NCI-H146 (cell line): Measurements from ENCODE around the gene CHAT.

ENCODE experiments used
- DNase-seq: peaks from one replicate; lab custom pipeline; 2025; lab: John Stamatoyannopoulos, UW

The CHAT gene

DNA sequence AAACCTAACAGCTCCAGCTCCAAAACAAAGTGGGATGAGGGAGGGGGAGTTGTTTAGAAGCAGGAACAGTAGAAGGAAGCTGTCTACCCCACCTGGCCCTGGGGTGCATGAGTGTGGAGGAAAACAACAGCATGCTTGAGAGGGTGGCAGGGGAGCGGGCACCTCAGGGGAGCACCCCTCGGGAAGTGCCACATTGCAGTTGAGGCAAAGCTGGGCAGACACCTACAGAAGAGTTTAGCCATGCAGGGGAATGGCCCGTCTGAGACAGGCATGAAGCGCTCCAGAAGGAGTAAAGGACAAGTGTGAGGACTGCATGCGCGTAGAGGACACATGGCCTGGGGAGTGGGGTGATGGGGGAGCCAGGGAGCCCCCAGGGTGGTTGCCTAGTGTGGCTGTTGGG lies 18.1 kb downstream of the CHAT start:
- no peak for DNase-seq

DNA sequence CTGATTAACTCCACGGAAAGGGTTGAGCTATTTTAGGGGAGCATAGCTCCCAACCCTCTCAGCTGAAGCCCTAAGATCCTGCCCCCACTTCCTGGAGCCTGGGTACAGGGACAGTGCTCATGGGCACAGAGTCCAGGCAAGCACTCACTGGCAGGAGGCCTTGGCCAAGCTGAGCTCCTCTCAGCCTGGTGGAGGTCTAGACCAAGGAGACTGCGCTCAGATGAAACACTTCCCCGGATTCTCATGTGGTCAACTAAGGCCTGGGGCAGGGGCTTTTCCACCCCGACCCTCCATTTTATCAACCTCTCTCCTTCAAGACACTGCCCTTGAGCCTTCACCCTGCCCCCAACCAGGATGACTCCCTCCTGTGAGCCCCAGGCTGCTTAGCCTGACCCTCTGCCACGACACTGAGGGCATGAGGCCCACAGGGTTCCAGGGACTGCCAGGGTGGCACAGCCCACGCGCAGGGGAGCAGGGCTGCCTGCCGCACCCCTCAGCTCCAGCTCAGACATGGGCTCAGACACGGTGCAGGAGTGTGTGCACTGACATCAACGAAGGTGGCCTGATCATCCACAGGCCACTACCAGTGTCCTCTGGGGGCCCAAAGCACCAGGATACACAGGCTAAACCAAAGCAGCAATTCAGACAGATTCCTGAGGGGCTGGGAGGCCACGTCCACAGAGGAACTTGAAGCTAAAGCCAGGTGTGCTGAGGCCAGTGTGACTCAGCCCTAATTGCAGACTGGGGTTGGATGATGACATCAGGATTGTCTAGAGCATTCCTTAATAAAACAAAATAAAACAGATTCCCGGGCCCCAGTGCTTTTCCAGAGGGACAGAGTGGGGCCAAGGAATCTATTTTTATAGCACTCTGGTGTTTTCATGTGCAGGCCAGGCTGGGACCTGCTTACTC lies 18.8 kb downstream of the CHAT start:
- DNase-seq = no peak

DNA sequence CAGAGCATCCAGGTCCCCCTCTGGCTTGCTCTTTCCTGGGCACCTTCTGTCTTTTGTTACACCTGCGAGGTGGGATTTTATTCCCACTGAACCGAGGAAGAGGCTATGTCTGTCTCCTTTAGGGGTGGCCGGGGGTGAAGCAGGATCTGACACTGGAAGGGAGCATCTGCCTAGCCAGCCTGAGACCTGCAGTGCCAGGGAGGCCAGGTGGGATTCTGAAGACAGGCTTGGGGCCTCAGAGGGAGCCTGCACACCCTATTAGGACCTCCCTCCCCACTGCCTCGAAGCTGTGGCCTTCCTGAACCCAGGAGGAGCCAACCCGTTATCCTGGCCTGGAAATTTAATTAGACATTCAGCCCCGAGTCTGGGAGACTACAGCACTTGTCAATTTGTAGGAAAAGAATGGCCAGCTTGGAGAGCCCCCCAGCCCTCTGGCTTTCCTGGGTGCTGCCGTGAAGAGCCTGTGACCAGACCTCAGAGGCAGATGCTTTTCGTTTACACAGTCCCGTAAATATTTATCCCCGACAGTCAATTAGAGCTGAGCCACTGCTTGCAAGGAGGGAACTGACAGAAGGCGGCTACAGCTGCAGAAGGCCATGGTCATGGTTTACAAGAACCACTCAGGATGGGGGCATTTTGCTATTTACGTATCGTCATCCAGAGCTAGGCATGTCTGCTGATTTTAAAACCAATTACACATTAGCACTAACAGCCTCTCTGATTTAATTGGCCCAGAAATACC lies 19.7 kb downstream of the CHAT start:
- DNase-seq = no peak

DNA sequence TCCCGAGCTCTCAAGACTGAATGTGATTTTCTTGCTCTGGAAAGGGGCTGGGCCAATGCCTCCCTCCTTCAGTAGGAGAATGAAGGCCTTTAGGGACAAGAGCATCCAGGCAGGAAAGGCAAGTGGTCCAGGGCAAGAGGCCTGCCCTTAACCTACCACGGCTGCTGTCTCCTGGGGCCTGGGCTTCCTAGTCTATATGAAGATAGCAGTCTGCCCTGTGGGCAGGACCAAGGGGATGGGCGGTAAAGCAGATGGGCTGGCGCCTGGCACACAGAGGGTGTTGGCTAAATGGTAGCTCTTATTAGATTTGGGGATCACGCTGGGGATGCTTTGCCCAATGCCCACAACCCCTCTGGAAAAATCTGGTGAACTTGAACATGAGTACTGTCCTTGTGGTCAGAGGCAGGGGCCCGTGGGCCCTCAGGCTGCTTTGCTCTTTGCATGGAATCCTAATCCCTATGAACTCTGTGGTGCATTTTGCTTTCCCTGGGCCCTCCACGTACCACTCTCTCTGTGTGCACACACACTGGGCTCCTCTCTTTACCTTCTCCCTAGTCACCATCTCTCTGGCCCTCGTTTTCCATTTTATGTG lies 20.3 kb downstream of the CHAT start:
- DNase-seq = no peak

DNA sequence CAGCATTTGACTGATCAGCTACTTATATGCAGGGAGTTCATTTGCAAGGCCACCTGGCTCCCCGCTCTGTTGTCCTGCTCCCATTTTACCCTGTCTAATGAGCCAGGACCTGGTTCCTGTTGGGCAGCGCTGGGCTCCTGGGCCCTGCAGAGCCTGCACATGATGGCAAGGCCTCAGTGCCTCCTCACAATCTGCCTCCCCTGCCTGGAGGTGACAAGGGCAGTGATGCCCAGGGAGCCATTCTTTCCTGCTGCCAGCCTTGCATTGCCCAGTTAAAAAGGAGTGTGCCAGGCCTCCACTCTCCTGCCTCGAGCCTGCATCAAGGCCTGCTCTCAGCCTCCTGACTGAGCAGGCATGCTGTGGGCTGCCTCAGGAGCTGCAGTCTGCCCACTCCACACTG lies 28.5 kb downstream of the CHAT start:
- DNase-seq = no peak

DNA sequence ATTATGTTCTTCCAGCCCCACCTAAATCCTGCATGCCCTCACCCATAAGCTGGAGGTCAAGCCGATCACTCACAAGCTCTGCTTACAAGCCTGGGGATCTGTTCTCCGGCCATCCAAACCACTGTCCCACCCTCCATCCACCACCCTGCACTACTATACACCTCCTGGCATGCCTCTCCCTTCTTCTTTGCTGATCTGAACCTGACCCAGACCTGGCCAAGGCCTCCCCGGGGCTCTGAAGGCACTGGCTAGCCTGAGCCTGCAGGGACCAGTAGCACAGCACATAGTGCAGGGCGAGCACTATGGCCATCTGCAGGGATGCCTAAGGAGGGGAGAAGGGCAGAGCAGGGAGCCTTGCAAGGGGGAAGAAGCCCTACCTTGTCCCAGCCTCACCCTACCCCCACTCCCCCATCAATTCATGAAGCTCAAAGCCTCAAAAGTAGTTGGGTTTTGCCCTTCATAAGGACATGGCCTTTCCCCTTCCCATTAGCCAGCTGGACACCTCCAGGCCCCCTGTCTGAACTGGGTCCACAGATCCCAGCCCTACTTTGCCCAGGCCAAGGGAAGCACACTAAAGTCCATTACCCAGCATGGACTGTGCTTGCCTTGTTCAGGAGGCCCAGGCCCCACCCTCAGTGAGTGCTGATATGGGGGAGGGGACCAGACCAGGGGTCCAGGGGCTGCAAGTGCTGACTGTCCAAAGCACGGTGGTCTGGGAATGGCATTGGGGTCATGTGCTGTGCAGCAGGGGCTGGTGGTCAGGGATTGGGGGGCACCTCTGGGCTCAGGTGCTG lies 29.6 kb downstream of the CHAT start:
- no peak for DNase-seq

DNA sequence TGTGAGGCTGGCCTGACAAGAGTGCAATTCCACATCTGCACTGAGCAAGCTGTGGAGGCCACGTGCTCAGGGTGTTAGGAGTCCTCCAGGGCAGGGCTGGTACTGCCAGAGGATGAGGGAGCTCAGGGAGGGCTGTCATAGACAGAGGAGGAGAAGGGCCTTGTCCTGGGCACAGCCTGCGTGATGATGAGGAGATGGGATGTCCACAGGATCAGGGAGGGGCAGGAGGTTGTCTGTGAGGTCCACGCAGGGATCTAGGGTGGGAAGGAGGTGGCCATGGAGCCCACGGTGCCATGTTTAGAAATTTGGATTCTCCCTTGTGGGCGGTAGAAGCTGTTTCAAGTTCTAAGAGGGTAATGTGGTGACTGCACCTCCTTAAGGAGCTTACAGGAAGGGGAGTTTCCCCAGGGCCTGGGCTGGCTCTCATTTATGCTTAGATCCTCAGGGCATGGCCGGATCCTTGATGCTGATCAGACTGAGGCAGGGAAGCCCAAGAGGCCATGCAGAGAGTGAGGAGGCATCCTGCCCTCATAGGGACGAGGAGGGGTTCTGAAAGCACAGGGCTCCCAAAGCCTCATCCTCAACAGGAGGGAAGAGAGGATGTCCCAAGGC lies 30.3 kb downstream of the CHAT start:
- DNase-seq = no peak

DNA sequence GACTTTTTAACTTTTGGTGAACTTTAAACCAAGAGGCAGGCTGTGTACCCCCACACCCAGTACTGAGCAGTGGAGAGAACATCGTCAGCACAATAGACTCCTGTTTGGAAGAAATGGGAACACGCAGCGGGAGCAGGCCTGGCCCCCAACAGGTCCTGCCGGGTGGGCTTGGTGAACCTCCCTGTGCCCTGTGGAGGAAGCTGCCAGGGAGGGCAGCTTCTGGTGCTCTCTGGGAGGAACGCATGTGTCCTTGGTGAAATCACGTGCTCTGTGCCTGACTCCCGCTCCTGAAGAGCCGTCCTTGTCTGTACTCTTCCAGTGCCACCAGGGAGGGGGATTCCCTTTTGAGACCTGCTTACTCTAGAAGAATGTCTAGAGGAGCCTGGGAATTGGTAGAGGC lies 31.6 kb downstream of the CHAT start:
- no peak for DNase-seq

DNA sequence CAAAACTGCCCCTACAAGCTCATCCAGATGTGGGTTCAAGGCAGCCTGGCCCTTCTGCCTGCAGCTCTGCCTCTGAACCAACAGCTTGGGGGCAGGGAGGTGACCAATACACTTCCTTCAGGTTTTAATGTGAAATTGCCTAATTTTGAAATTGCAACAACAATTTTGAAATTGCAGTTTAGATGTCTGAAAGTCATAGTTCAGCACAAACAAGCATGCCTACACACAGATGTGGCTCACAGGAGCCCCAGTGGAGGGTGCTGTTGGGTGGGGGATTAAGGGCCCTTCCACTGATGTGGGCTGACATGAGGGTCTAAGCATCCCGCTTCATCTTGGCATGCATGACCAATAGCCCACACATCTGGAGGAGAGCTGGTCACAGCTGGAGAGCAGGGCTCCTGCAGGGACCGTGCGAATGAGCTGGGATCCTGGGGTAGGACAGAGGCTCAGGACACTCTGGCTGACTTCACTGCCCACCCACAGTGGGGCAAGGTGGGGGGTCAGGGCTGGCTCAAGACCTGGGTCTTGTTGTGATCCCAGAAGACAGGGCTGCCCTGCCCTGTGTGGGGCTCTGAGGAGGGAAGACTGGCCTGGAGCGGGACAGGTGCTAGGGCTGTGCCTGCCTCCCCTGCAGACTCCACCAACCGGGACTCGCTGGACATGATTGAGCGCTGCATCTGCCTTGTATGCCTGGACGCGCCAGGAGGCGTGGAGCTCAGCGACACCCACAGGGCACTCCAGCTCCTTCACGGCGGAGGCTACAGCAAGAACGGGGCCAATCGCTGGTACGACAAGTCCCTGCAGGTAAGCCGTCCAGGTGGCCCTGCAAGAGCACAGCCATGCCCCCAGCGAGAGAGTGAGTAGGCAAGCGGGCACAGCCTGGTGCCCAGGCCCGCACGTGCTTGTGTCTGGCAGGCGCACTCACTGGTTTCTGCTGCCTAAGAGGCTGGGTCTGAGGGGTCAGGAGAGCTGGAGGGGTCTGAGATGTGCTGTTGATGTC lies 32.3 kb downstream of the CHAT start:
- no peak for DNase-seq

DNA sequence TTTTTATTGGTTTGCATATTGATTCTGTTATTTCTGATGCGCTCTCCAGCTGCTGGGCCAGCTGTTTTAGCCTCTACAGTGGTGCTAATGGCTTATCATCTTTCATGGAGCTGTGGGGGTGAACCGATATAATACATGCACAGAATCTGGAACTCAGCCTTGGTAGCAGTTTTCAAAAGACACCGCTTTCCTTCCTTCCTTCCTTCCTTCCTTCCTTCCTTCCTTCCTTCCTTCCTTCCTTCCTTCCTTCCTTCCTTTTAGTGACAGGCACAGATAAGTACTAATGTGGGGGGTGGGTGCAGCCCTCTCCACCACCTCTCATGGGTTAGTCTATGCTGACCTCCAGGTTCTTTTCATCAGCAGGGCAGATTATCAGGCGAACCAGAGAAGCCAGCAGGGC lies 33.7 kb downstream of the CHAT start:
- no peak for DNase-seq

DNA sequence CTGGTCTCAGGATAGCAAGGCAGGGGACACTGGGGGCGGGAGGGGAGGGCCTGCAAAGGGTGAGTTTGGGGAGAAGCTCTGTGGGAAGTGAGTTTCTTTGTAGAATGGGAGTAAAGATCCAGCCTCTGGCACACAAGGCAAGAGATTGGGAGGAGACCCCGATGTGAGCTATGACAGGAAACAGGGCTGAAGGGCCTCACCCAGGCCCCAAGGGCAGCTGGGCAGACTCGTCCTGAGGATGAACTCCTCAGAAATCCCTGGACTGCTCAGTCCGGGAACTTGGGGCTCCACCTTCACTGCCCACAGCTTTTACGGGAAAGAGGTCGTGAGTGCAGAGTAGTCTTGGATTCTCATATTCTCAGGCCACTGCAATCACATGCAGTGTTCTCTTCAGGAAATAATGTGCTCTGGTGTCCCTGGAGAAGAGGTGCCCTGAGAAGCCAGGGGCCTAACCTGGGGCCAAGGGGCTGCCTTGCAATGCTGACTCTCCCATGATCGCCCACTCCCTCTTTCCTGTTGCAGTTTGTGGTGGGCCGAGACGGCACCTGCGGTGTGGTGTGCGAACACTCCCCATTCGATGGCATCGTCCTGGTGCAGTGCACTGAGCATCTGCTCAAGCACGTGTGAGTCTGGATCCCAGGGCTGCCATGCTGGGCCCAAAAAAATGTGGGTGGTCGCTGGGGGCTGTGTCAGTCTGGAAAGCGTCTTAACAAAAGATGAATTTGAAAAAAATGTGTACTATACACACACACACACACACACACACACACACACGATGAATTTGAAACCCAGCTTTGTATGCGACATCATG lies 34.4 kb downstream of the CHAT start:
- no peak for DNase-seq

DNA sequence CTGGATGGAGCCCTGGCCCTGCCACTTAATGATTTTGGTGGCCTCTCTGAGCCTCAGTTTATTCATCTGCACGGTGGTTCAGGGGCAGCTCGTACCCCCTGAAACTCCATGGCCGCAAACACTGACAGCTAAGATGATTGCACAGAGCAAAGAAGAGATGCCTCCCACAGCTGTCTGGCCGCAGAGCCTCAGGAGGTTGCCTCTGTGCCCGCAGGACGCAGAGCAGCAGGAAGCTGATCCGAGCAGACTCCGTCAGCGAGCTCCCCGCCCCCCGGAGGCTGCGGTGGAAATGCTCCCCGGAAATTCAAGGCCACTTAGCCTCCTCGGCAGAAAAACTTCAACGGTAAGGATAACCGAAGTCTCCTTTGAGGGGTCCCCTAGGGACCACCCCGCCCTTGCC lies 35.5 kb downstream of the CHAT start:
- no peak for DNase-seq

DNA sequence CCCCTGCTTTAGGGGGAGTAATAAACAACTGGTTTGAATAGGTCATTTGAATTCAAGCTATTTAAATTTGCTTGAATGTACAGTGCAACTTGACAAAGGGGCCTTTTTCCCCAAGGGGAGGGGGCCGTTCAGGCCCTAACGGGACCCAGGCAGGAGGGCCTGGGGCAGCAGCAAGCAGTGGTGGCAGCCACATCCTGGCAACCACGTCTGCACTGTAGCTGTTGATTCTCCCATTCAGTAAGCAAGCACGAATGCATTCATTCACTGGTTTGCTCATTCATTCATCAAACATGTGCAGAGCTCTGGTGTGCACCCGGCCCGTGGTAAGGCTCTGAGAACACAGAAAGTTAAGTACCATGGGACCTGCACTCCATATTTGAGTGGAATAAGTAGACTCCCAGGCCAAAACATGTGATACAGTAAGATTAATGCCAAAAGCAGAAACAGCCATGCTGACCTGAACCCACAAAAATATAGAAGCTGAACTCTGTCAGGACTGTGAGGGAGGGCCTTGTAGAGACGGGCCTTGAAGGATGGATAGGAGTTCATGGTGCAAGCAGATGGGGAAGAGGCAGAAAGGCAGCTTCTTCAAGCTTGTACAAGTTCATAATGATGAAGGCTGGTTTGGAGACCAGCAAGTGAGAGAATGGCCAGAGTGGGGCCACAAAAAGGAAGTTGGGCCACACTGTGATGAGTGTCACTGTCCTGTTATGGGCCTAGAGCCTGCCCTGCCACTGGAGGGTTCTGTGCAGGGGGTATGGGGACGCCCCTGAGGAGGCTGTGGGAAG lies 36.3 kb downstream of the CHAT start:
- DNase-seq = no peak

DNA sequence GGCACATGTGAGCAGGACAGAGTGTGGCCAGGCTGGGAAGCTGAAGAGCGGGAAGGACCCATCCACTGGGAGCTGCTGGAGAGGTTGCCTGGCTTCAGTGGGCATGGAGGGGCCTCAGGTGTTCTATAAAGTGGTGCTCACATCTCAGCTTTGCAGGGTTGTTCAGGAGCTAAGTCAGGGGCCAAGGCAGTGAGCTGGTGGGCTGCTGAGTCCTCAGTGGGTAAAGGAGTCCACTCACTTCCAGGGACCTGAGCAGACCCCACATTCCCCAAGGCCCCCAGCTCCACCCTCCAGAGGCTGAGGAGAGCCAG lies 36.8 kb downstream of the CHAT start:
- DNase-seq = no peak

DNA sequence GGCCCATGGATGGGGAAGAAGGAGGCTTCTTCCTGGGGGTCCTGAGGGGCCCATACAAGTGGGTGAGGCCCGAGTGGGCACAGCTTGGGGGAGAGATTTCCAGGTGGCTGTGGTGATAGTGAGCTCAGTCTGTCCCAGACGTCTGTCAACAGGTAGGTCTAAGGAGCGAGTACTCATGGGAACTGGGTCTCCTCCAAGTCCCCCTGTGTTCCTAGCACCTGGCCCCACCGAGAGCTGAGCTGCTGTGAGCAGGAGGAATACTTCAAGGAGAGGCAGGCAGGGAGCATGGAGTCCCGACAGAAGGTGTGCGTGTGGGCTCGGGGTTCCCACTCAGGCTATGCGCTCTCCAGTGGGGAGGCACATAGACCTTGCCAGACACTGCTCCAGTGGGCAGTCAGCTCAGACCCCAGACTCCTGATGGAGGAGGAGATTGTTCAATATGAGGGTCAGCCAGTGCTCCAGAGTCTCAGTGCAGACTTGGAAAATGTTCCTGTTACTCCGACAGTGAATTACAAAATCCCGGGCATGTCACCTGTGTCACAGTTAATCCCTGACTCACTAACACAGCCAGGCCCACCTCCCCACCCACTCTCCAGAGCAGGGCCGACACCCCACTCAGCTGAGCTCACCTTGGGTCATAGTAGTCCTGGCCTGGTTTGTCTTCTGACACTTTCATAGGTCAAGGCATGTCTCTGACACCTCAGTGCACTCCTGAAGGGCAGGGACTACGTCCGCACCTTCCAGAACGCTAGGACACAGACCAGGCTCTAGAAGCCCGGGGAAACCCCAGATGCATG lies 37.4 kb downstream of the CHAT start:
- no peak for DNase-seq

DNA sequence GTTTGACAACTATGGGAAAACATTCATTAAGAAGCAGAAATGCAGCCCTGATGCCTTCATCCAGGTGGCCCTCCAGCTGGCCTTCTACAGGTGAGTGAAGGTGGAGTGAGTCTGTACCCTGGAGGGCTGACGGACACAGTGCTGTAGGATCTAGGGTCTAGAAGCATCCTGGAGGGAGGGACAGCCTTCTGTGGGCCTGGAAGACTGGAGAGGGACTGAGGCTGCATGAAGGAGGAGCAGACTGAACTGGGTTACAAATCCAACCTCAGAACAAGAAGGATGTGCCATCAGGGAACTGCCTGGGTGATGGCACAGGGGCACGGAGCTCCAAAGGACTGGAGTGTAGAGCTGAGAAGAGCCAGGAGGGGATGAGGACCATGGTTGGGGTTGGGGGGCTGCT lies 38.1 kb downstream of the CHAT start:
- no peak for DNase-seq

DNA sequence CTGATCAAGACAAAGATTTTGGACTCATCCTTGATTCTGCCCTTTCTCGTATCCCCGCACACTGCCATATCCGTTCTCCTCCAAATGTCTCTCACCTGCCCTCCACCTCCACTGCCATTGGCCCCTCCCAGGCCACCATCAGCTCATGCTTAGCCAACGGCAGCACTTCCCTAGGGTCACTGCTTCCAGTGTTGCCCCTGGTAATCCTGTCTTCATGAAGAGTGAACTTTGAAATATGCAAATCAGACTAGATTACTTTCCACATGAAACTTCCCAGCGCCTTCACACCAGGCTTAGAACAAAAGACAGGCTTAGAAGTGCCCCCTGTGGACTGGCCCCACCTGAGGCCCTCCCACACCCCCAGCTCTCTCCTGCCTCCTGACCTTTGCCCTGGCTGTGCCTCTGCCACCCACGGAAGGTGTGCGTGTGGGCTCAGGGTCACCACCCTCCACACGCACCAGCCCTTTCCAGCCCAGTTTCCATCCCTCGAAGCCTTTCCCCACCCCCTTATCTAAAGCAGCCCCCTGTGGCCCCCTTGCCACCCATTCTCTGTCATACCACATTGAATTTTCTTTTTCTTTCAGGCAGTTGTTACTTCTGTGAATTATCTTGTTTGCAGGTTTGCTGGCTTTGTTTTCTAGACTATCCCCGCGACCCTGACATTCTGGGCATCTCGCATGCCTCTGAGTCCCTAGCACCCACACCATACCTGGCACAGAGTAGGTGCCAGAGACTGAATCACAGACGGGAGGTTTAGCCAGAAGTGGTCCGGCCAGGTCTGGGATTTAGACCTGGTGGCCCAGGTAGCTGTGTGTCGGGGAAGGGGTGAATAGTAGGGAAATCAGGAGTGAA lies 38.8 kb downstream of the CHAT start:
- no peak for DNase-seq
